ENCODE measurements around the gene EIF2AK2. TPM values are rescaled to one million over a fixed set of nuclear protein-coding genes. Genes with fewer than 3 reads are reported as not detected.

Gene EIF2AK2
- total RNA-seq, 2 experiments from 2014 or later, result 113 to 117 TPM

- ATAC-seq (no peak), DNase-seq (no peak)
- H3K4me3 Mint-ChIP-seq, result no peak overlapping the region
- ChIA-PET POLR2A (no interaction called here), CTCF (interaction anchor here (1.0 to 2.4 kb wide), 3 partner anchors 12 to 24 kb away, joined by 4 to 6 read pairs (median 6); no protein-coding TSS in a partner anchor)
- no peaks in the 10 kb centered on the region for H3K9me3 Mint-ChIP-seq (ENCODE audit: insufficient read depth)
- H3K4me1 Mint-ChIP-seq (ENCODE audit: low read depth), result peaks cover 3% of the 10 kb centered on the region
- H3K27me3 Mint-ChIP-seq (ENCODE audit: low read depth), result peaks cover 11% of the 10 kb centered on the region
- H3K36me3 Mint-ChIP-seq (ENCODE audit: low read depth), result peaks cover 4% of the 10 kb centered on the region
- no peak overlapping the region for H3K27ac Mint-ChIP-seq
Measured at GRCh38 chr2:37191747-37192146, 35.0 kb upstream of the EIF2AK2 start.

- POLR2A ChIA-PET, result no interaction called here
- peaks cover 2% of the 10 kb centered on the region for H3K36me3 Mint-ChIP-seq (ENCODE audit: low read depth)
- peaks cover 2% of the 10 kb centered on the region for H3K4me1 Mint-ChIP-seq (ENCODE audit: low read depth)
- no peaks in the 10 kb centered on the region for H3K9me3 Mint-ChIP-seq (ENCODE audit: insufficient read depth)
- no peak overlapping the region for H3K4me3 Mint-ChIP-seq
- H3K27me3 Mint-ChIP-seq (ENCODE audit: low read depth), result peaks cover 15% of the 10 kb centered on the region
- H3K27ac Mint-ChIP-seq, result no peak overlapping the region
- DNase-seq (no peak), ATAC-seq (no peak)
- CTCF ChIA-PET, result interaction anchor here (1.0 to 2.4 kb wide), 3 partner anchors 11 to 23 kb away, joined by 4 to 6 read pairs (median 6); no protein-coding TSS in a partner anchor
Measured at GRCh38 chr2:37191253-37191652, 34.5 kb upstream of the EIF2AK2 start.

GRCh38 chr2:37190290-37190689 is 33.5 kb upstream of the EIF2AK2 start:
- no peaks in the 10 kb centered on the region for H3K4me1 Mint-ChIP-seq (ENCODE audit: low read depth)
- CTCF ChIA-PET, result no interaction called here
- POLR2A ChIA-PET, result no interaction called here
- no peaks in the 10 kb centered on the region for H3K36me3 Mint-ChIP-seq (ENCODE audit: low read depth)
- no peak overlapping the region for H3K4me3 Mint-ChIP-seq
- ATAC-seq (no peak), DNase-seq (no peak)
- H3K9me3 Mint-ChIP-seq (ENCODE audit: insufficient read depth), result no peaks in the 10 kb centered on the region
- peaks cover 19% of the 10 kb centered on the region for H3K27me3 Mint-ChIP-seq (ENCODE audit: low read depth)
- H3K27ac Mint-ChIP-seq, result no peak overlapping the region

GRCh38 chr2:37189452-37190153 is 32.8 kb upstream of the EIF2AK2 start:
- ATAC-seq (no peak), DNase-seq (no peak)
- Mint-ChIP-seq H3K9me3 (ENCODE audit: insufficient read depth) (no peaks in the 10 kb centered on the region), H3K4me3 (no peak overlapping the region), H3K36me3 (ENCODE audit: low read depth) (no peaks in the 10 kb centered on the region), H3K4me1 (ENCODE audit: low read depth) (no peaks in the 10 kb centered on the region), H3K27ac (no peak overlapping the region), H3K27me3 (ENCODE audit: low read depth) (peaks cover 19% of the 10 kb centered on the region)
- POLR2A ChIA-PET, result no interaction called here
- CTCF ChIA-PET, result no interaction called here

GRCh38 chr2:37188570-37188969 is 31.8 kb upstream of the EIF2AK2 start, which contains the start of gene SULT6B1:
SULT6B1 (minus strand) TSS chr2:37188670; CDS start chr2:37188640, 30 bp downstream.
- H3K36me3 Mint-ChIP-seq (ENCODE audit: low read depth), result no peaks in the 10 kb centered on the region

GRCh38 chr2:37181726-37182684 is 25.2 kb upstream of the EIF2AK2 start:
- ChIA-PET POLR2A (interaction anchor here (0.5 kb wide), 1 partner anchor 1881 kb away, joined by 3 read pairs; no protein-coding TSS in a partner anchor), CTCF (interaction anchor here (0.6 to 4.3 kb wide), 2 partner anchors 14 to 243 kb away, joined by 3 to 18 read pairs; no protein-coding TSS in a partner anchor)
- Mint-ChIP-seq H3K4me1 (ENCODE audit: low read depth) (no peaks in the 10 kb centered on the region), H3K4me3 (no peak overlapping the region), H3K36me3 (ENCODE audit: low read depth) (no peaks in the 10 kb centered on the region), H3K9me3 (ENCODE audit: insufficient read depth) (no peaks in the 10 kb centered on the region), H3K27ac (no peak overlapping the region), H3K27me3 (ENCODE audit: low read depth) (peaks cover 33% of the 10 kb centered on the region)
- no peak for ATAC-seq
- DNase-seq, result no peak

More at GRCh38 chr2:37188570-37188969, 31.8 kb upstream of the EIF2AK2 start, which contains the start of gene SULT6B1:
- Mint-ChIP-seq H3K4me3 (no peak within 1 kb of the TSS), H3K27ac (no peak within 1 kb of the TSS), H3K9me3 (ENCODE audit: insufficient read depth) (no peaks in the 10 kb centered on the region), H3K27me3 (ENCODE audit: low read depth) (peaks cover 19% of the 10 kb centered on the region), H3K4me1 (ENCODE audit: low read depth) (no peaks in the 10 kb centered on the region)
- CTCF ChIA-PET, result no interaction called here
- DNase-seq, result no peak
- POLR2A ChIA-PET, result no interaction called here
- ATAC-seq, result no peak

GRCh38 chr2:37180640-37181039 is 23.9 kb upstream of the EIF2AK2 start:
- Mint-ChIP-seq H3K4me3 (no peak overlapping the region), H3K9me3 (ENCODE audit: insufficient read depth) (no peaks in the 10 kb centered on the region), H3K27me3 (ENCODE audit: low read depth) (peaks cover 25% of the 10 kb centered on the region), H3K27ac (no peak overlapping the region), H3K4me1 (ENCODE audit: low read depth) (no peaks in the 10 kb centered on the region), H3K36me3 (ENCODE audit: low read depth) (no peaks in the 10 kb centered on the region)
- DNase-seq (no peak), ATAC-seq (no peak)
- POLR2A ChIA-PET, result interaction anchor here (0.6 kb wide), 1 partner anchor 9 kb away, joined by 3 read pairs; no protein-coding TSS in a partner anchor
- CTCF ChIA-PET, result interaction anchor here (1.3 to 4.3 kb wide), 2 partner anchors 11 to 12 kb away, joined by 4 to 18 read pairs; no protein-coding TSS in a partner anchor

- Mint-ChIP-seq H3K9me3 (ENCODE audit: insufficient read depth) (no peaks in the 10 kb centered on the region), H3K4me3 (no peak overlapping the region), H3K4me1 (ENCODE audit: low read depth) (no peaks in the 10 kb centered on the region), H3K27me3 (ENCODE audit: low read depth) (peaks cover 25% of the 10 kb centered on the region), H3K36me3 (ENCODE audit: low read depth) (no peaks in the 10 kb centered on the region), H3K27ac (no peak overlapping the region)
- no peak for ATAC-seq
- DNase-seq, result no peak
- ChIA-PET POLR2A (interaction anchor here (0.6 kb wide), 1 partner anchor 9 kb away, joined by 3 read pairs; no protein-coding TSS in a partner anchor), CTCF (interaction anchor here (1.3 to 4.3 kb wide), 2 partner anchors 11 to 12 kb away, joined by 4 to 18 read pairs; no protein-coding TSS in a partner anchor)
Measured at GRCh38 chr2:37180006-37180639, 23.3 kb upstream of the EIF2AK2 start.

- no peak overlapping the region for H3K4me3 Mint-ChIP-seq
- H3K36me3 Mint-ChIP-seq (ENCODE audit: low read depth), result no peaks in the 10 kb centered on the region
- H3K27ac Mint-ChIP-seq, result no peak overlapping the region
- CTCF ChIA-PET, result no interaction called here
- H3K27me3 Mint-ChIP-seq (ENCODE audit: low read depth), result peaks cover 11% of the 10 kb centered on the region
- POLR2A ChIA-PET, result no interaction called here
- DNase-seq (no peak), ATAC-seq (no peak)
- no peaks in the 10 kb centered on the region for H3K4me1 Mint-ChIP-seq (ENCODE audit: low read depth)
- no peaks in the 10 kb centered on the region for H3K9me3 Mint-ChIP-seq (ENCODE audit: insufficient read depth)
Measured at GRCh38 chr2:37173741-37174140, 17.0 kb upstream of the EIF2AK2 start.

- ChIA-PET POLR2A (interaction anchor here (0.6 to 0.7 kb wide), 2 partner anchors 9 to 29 kb away, joined by 3 to 4 read pairs; no protein-coding TSS in a partner anchor), CTCF (no interaction called here)
- Mint-ChIP-seq H3K4me1 (ENCODE audit: low read depth) (no peaks in the 10 kb centered on the region), H3K4me3 (no peak overlapping the region), H3K36me3 (ENCODE audit: low read depth) (no peaks in the 10 kb centered on the region), H3K9me3 (ENCODE audit: insufficient read depth) (no peaks in the 10 kb centered on the region), H3K27ac (no peak overlapping the region), H3K27me3 (ENCODE audit: low read depth) (peaks cover 7% of the 10 kb centered on the region)
- ATAC-seq (no peak), DNase-seq (no peak)
Measured at GRCh38 chr2:37171624-37171950, 14.8 kb upstream of the EIF2AK2 start.

- H3K27ac Mint-ChIP-seq, result no peak overlapping the region
- DNase-seq, result peak; percentile 43
- CTCF ChIA-PET, result interaction anchor here (0.7 to 3.3 kb wide), 24 partner anchors 9 to 708 kb away, joined by 3 to 24 read pairs (median 4); partner anchors contain the start of genes CEBPZOS and EIF2AK2
Measured at GRCh38 chr2:37168217-37168981, 11.6 kb upstream of the EIF2AK2 start.

More at GRCh38 chr2:37168217-37168981, 11.6 kb upstream of the EIF2AK2 start:
- no peak for ATAC-seq
- Mint-ChIP-seq H3K4me1 (ENCODE audit: low read depth) (no peaks in the 10 kb centered on the region), H3K9me3 (ENCODE audit: insufficient read depth) (peaks cover 16% of the 10 kb centered on the region), H3K27me3 (ENCODE audit: low read depth) (peaks cover under 1% of the 10 kb centered on the region), H3K4me3 (no peak overlapping the region), H3K36me3 (ENCODE audit: low read depth) (peaks cover 10% of the 10 kb centered on the region)
- POLR2A ChIA-PET, result interaction anchor here (1.1 kb wide), 1 partner anchor 11 kb away, joined by 3 read pairs; no protein-coding TSS in a partner anchor
